ENCODE measurements around the gene WNT3A.

Gene WNT3A

DNA sequence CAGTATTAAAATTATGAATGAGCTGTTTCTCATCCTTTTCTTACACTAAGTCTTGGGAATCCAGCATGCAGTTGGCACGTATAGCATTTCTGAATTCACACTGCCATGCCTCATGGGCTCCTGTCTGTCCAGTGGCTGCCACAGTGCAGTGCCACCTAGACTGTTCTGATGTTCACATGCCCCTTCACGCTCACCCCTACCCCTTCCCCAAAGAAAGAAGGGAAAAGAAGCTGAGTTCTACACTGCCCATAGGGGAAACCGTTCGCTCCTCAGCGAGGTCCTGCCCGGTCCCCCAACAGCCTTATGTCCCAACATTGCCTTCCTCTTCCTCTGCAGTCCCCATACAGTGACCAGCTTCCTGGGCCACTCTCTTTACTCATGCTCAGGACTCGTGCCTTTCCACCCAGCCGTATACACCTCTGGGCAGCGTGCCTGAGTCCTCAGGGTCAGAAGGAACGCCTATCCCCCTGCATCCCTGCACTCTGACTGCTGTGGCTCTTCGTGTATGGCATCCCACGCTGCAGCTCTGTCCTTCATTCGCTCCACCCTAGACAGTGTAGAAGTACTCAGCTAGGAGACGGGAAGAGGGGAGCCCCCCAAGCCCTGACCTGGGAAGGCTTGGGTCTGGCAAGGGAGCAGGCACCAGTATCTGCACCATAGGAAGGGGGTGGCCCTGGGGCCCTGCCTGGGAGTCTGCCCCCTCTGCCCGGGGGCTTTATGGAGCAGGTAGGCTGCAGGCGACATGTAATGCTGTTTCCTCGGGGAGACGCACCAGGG lies 51.6 kb downstream of the WNT3A start:
- DNase-seq, result no peak

DNA sequence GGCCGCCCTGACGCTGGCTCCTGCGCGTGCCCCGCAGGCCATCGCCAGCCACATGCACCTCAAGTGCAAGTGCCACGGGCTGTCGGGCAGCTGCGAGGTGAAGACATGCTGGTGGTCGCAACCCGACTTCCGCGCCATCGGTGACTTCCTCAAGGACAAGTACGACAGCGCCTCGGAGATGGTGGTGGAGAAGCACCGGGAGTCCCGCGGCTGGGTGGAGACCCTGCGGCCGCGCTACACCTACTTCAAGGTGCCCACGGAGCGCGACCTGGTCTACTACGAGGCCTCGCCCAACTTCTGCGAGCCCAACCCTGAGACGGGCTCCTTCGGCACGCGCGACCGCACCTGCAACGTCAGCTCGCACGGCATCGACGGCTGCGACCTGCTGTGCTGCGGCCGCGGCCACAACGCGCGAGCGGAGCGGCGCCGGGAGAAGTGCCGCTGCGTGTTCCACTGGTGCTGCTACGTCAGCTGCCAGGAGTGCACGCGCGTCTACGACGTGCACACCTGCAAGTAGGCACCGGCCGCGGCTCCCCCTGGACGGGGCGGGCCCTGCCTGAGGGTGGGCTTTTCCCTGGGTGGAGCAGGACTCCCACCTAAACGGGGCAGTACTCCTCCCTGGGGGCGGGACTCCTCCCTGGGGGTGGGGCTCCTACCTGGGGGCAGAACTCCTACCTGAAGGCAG lies 52.3 kb downstream of the WNT3A start:
- peak in 4 of 5 experiments; percentile 44 to 79 (median 70) for DNase-seq

DNA sequence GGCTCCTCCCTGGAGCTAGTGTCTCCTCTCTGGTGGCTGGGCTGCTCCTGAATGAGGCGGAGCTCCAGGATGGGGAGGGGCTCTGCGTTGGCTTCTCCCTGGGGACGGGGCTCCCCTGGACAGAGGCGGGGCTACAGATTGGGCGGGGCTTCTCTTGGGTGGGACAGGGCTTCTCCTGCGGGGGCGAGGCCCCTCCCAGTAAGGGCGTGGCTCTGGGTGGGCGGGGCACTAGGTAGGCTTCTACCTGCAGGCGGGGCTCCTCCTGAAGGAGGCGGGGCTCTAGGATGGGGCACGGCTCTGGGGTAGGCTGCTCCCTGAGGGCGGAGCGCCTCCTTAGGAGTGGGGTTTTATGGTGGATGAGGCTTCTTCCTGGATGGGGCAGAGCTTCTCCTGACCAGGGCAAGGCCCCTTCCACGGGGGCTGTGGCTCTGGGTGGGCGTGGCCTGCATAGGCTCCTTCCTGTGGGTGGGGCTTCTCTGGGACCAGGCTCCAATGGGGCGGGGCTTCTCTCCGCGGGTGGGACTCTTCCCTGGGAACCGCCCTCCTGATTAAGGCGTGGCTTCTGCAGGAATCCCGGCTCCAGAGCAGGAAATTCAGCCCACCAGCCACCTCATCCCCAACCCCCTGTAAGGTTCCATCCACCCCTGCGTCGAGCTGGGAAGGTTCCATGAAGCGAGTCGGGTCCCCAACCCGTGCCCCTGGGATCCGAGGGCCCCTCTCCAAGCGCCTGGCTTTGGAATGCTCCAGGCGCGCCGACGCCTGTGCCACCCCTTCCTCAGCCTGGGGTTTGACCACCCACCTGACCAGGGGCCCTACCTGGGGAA lies 53.0 kb downstream of the WNT3A start:
- DNase-seq, result peak; percentile 36 to 72 (median 54)

DNA sequence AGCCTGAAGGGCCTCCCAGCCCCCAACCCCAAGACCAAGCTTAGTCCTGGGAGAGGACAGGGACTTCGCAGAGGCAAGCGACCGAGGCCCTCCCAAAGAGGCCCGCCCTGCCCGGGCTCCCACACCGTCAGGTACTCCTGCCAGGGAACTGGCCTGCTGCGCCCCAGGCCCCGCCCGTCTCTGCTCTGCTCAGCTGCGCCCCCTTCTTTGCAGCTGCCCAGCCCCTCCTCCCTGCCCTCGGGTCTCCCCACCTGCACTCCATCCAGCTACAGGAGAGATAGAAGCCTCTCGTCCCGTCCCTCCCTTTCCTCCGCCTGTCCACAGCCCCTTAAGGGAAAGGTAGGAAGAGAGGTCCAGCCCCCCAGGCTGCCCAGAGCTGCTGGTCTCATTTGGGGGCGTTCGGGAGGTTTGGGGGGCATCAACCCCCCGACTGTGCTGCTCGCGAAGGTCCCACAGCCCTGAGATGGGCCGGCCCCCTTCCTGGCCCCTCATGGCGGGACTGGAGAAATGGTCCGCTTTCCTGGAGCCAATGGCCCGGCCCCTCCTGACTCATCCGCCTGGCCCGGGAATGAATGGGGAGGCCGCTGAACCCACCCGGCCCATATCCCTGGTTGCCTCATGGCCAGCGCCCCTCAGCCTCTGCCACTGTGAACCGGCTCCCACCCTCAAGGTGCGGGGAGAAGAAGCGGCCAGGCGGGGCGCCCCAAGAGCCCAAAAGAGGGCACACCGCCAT lies 53.8 kb downstream of the WNT3A start:
- DNase-seq, result no peak

DNA sequence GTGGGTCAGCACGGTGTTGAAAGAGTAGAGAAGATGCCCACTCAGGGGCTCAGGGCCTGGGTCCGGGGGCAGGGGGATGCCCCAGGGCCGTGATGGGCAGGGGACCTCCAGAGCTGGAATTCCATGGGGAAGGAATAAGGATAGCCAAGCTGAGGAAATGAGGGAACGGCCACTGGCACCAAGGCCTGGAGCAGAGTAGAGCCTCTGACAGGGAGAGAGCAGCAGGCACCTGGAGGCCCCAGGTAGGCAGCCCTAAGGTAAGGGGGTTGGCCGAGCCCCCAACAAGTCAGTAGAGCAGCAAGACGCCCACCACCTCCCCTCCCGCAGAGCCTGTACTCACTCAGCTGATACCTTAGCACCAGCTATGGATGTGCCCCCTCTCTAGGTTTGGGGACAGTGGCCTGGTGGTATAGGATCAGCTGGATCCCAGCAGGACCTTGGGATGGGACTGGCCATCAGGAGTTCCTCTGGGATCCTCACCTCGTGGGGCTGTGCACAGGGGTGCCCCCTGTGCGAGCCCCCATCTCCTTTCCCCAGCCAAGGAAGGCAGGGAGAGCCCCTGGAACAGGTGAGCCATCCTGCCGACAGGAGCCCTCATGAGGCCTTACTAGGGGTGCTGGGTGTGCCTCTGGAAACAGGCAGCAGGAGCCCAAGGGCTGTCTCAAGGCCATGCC lies 54.8 kb downstream of the WNT3A start:
- no peak for DNase-seq

DNA sequence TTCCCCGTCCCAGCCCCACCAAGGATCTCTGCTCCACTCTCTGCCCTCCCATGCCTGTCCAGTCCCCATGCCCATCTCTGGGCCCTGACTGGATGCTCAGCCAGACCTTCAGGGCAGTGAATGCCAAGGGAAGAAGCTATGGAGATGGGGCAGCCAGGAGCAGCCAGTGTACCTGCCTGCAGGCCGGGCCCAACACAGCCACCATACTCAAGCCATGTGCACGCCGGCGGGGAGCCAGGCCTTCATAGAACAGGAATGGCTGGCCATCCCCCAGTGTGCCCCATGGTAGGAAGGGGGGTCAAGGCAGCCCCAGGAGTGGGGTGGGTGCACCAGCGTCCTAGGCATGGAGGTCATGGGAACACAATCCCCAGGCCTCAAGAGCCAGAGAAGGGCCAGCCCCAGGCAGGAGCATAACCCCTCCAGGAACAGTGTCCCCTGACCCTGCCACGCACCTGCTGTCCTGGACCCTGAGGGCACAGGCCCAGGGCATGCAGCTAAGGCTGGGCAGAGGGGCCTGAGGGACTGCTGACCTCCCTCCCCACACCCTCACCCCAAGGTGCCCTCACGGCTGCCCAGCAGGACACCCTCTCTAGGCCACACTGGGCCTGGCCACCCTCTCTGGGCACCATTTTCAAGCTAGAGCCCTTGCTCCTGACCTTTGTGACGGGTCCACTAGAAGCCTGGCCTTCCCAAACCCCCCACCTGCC lies 55.4 kb downstream of the WNT3A start:
- no peak for DNase-seq

DNA sequence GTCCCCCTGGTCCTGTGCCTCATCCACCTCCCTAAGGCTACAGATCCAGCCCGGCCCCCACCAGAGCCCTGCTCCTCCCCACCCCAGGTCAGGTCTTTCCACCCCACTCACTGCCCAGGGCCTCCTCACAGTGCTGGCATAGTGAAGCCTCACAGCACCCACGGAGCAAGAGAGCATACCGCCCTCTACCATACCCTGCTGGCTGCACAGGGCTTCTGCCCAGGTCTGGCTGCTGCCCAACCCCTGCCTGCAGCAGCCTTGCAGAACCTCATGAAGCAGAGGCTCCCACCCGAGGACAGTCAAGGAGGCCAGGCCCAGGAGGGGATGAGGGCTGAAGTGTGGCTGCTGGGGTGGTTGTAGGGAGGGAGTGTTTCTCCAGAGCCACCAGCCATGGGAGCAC lies 56.0 kb downstream of the WNT3A start:
- no peak for DNase-seq

DNA sequence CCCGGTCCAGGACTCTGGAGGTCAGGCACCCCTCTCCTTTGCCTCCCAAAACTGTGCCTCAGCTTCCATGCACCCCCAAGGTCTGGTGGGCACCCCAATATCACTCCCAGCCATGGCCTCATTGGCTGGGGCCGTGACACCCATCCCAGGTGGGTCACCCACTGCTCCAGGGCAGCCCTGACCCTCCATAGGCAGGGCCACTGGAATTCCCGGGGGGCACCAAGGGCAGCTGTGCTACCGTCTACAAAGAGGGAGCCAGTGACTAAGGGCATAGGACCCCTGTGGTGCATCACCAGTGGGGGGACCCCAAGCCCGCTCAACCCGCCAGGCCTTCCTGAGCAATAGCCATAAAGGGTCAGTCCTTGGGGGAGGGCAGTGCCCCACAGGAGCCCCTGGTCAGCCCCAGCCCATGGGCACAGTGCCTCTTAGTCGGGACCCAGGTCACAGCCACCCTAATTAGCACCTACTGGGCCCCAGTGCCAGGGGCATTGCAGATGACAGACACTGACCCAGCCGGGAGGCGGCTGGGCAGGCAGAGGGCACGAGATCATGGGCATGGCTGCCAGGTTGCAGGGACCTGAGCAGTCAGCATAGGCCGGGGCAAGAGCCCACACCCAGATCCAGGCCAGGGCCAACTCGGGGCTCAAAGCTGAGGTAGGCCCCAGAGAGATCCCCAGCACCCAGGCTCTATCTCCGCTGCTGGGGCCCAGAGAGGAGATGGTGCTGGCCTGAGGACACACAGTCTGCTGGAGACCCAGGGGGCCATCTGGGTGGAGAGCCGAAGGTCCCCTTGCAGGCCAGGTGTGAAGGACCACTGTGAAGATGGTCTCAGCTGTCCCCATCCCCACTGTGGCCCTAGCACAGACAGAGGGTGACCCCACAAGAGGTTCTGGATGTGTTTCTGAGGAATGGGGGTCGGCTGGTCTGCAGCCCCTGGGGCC lies 56.7 kb downstream of the WNT3A start:
- no peak for DNase-seq

DNA sequence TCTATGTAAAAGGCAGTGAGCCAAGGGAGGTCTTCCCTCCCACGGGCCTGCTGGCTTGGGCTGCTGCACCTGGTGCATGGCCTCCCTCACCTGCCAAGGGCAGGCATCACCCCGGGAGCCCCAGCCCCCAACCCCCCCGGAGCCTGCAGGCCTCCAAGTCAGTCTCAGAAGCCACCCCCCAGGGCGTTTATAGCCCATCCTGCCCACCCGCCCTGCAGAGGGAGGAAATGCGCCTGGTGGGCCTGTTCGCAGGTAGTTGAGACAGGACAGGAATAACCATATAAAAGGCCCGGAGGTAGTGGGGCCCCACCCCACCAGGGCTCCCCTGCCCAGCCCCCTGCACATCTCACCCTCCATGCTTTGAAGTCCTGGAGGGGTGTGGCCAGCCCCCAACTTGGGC lies 57.5 kb downstream of the WNT3A start:
- no peak for DNase-seq

DNA sequence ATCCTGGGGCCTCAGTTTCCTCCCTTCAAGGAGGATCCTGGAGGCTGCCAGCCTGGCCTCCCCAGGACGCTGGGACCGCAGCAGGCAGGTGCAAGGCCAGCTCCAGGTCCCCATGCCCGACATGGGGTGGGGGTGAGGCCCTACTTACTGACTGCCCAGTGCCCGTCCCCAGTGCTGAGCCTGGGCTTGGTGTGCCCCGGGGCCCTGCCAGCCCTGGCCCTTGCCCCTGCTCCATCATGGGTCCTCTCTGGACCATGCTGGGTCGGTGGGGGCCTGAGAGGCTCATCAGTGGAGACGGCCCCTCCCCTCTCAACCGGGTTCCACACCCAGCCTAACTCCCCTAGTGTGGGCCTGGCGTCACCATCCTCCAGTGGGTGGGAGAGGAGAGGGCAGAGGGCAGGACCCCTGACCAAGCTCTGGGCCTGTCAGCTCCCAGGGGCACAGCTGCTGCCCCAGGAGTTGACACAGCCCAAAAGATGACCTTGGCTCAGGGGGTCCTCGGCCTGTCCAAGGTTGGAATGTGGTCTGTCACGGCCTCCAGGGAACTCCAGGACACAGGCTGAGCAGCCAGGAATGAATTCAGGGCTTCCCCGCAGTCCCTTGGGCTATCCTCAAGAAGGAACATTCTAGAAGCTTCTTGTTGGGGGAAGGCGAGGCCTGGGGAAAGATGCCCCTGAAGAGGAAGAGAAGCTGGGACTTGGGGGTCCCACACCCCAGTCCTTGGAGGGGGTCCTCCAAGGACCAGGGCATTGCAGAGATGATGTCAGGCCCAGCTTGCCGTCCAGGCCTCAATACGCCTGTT lies 58.1 kb downstream of the WNT3A start:
- no peak for DNase-seq

DNA sequence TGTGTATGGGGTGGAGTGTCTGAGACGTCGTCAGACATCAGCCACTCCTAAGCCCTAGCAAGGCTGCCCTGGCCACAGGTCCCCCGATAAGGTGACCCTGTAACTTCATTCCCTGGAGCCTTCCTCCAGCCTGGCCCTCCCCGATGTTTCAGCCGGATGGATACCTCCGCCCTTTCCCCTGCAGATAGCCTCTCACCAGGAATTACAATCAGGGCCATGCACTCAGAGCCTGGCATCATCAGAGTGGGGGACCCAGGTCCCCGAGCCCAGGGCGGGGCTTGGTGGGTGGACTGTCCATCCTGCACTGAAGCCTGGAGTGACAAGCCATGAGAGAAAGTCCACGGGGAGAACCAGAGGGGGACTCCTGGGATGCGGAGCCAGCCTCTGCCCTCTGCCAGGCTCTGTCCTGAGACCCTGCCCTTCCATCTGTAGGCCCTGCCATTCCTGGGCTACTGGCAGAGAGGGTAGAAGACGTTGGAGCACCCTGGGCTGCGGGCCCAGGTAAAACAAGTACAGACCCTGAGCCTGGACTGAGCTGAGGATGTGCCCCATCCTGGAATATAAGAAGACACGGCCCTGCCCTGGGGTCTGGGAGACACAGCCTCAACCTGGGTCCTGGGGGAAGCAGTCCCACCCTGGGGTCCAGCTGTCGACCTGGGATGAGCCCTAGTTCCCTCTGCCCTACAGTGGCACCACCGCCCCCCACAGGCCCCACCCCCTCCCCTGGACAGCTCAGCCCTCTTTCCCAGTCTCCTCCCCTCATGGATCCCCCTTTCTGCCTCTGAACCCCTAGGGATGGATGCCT lies 58.9 kb downstream of the WNT3A start:
- DNase-seq, result no peak

DNA sequence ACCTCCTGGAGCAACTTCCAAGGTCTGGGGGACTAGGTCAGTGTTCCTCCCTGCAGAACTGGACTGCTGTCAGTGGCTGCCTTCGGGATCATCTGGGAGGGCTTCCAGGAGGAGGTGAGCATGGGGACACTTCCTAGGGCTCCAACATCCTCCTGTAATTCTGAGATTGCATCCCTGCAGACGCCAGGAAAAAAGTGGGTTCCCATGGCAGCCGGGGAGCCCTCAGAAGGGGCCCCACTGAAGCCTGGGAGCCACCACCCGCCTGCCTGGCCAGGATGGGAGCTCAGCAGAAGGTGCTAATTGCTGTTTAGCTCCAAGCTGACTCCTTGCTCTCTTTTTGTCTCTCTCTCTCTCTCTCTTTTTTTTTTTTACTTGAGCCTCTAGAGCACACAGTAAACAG lies 59.6 kb downstream of the WNT3A start:
- no peak for DNase-seq

DNA sequence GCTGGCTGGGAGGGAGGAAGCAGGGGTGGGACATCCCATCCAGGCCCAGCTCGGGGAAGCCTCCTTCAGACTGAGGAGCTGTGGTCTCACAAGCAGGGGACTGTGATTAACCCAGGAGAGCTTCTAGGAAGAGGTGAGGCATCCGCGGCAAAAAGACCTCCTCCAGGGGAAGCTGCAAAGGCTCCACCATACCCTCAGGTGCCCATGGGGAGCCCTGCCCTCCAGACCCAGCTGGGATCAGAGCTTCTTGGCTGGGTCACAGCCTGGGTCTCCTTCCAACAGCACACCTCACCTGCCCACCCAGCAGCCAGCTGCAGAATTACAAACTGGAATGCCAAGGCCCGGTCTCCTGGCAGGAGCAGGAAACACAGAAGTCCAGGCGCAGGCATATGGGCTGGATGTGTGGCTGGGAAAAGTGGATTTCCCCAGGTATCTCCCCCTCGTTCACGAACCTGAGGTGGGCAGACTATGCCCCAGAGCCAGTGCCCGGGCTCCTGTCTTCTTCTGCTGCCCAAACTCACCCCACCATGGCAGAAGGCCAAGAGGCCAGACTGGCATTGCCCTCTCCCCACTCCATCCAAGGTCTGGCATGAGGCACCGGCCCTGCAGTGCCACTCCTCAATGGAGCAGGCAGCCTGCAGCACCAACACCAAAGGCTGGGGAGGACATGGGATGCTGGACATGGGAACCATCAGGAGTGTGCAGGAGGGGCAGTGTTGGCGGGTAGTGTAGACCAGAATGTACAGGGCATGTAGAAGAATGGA lies 60.3 kb downstream of the WNT3A start:
- no peak for DNase-seq

DNA sequence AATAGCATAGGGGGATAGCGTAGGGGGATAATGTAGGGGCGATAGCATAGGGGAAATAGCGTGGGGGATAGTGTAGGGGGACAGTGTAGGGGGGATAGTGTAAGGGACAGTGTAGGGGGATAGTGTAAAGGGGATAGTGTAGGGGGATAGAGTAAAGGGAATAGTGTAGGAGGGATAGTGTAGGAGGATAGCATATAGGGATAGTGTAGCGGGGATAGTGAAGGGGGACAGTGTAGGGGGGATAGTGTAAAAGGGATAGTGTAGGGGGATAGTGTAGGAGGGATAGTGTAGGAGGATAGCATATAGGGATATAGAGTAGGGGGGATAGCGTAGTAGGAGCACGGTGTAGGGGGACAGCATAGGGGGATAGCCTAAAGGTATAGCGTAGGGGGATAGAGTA lies 61.6 kb downstream of the WNT3A start:
- no peak for DNase-seq

DNA sequence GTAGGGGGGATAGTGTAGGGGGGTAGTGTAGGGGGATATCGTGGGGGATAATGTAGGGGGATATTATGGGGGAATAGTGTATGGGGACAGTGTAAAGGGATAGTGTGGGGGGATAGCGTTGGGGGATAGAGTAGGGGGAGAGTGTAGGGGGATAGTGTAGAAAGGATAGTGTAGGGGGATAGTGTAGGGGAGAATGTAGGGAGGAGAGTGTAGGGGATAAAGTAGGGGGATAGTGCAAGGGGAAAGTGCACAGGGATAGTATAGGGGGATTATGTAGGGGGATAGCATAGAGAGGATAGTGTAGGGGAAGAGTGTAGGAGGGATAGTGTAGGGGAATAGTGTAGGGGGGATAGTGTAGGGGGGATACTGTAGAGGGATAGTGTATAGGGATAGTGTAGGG lies 63.4 kb downstream of the WNT3A start:
- no peak for DNase-seq

DNA sequence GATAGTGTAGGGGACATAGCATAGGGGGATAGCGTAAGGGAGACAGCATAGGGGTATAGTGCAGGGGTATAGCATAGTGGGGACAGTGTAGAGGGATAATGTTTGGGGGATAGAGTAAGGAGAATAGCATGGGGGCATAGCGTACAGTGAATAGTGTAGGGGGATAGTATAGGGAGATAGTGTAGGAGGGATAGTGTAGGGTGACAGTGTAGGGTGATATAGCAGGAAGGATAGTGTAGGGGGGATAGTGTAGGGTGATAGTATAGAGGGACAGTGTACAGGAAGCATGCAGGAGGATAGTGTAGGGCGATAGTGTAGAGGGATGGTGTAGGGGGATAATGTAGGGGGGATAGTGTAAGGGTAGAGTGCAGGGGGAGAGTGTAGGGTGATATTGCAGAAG lies 64.1 kb downstream of the WNT3A start:
- no peak for DNase-seq

DNA sequence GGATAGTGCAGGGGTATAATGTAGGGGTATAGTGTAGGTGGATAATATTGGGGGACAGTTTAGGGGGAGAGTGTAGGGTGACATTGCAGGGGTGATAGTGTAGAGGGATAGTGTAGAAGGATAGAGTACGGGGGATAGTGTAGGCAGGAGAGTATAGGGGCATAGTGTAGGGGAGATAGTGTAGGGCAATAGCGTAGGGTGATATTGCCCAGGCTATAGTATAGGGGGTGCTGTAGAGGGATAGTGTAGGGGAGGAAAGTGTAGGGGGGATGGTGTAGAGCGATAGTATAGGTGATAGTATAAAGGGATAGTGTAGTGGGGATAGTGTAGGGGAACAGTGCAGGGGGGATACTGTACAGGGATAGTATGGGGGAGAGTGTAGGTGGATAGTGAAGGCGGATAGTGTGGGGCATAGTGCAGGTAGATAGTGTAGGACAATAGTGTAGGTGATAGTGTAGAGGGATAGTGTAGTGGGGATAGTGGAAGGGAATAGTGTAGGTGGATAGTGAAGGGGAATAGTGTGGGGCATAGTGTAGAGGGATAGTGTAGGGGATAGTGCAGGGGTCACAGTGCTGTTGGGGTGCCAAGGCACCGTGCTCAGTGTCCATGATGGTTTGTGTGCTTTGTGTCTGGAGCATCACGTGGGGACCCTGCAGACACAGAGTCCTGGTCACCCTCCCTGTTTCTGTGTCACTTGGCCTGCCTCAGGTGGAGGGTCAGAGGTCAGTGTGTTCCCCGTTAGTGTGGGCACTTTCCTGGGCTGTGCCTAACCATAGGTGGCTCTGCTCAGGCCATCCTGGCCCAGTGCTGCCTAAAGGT lies 65.2 kb downstream of the WNT3A start:
- no peak for DNase-seq

All from T-helper 2 cell (primary cell).